Keratinocyte (primary cell): Measurements from ENCODE around the gene TRPM1. TPM values are rescaled to one million over a fixed set of nuclear protein-coding genes. Genes with fewer than 3 reads are reported as not detected.

Source experiments
- DNase-seq: peaks from one replicate; pipeline ENCODE4 v3.0.0-alpha.2; 2011; ENCODE audit warnings: low read depth, missing footprints, low spot score
- FAIRE-seq: peaks from 2 replicates; lab custom pipeline; 2011; peaks lifted over from hg19 to GRCh38; lab: Jason Lieb, UNC
- H2AFZ ChIP-seq: 2 replicates; pipeline ENCODE4 v1.6.0; 2012; ENCODE audit warnings: low read length, control low read depth, inconsistent platforms; ENCODE audit not compliant: control insufficient read depth
- H3K27ac ChIP-seq: 2 replicates; pipeline ENCODE4 v1.5.1; 2011; ENCODE audit warnings: low read length; ENCODE audit not compliant: control insufficient read depth, insufficient read depth
- H3K27me3 ChIP-seq: 3 replicates; pipeline ENCODE4 v1.6.0; 2011; ENCODE audit warnings: low read length; ENCODE audit not compliant: control insufficient read depth, insufficient read depth; ENCODE audit errors: extremely low read depth
- H3K36me3 ChIP-seq, 2 experiments: 2 replicates in 1 of 2; 3 replicates in 1 of 2; pipeline ENCODE4 v1.5.1; 2011; ENCODE audit warnings: low read length in 2 of 2, mild to moderate bottlenecking in 1 of 2; ENCODE audit not compliant: control insufficient read depth in 2 of 2, insufficient read depth in 2 of 2; ENCODE audit errors: extremely low read depth in 1 of 2
- H3K4me1 ChIP-seq: 3 replicates; pipeline ENCODE4 v1.5.1; 2011; ENCODE audit warnings: low read length; ENCODE audit not compliant: control insufficient read depth, insufficient read depth; ENCODE audit errors: extremely low read depth
- H3K4me2 ChIP-seq: 3 replicates; pipeline ENCODE4 v1.6.0; 2011; ENCODE audit warnings: low read depth, low read length; ENCODE audit not compliant: control insufficient read depth, insufficient read depth; ENCODE audit errors: extremely low read depth
- H3K4me3 ChIP-seq, 3 experiments: fragments of 200-600 bp in 1 of 3; sonication (generic) in 1 of 3; 2 replicates in 2 of 3; 3 replicates in 1 of 3; pipeline ENCODE4 v1.5.1; 2011 to 2016; ENCODE audit warnings: low read length in 3 of 3, mild to moderate bottlenecking in 3 of 3, control low read depth in 2 of 3, inconsistent platforms in 1 of 3, low read depth in 1 of 3, mixed read lengths in 1 of 3, mixed run types in 1 of 3, moderate library complexity in 1 of 3; ENCODE audit not compliant: control insufficient read depth in 2 of 3, insufficient read depth in 2 of 3; ENCODE audit errors: extremely low read depth in 1 of 3
- H3K79me2 ChIP-seq: 2 replicates; pipeline ENCODE4 v1.6.0; 2012; ENCODE audit warnings: low read length; ENCODE audit not compliant: control insufficient read depth, insufficient read depth
- H3K9ac ChIP-seq: 3 replicates; pipeline ENCODE4 v1.6.0; 2011; ENCODE audit warnings: low read length; ENCODE audit not compliant: control insufficient read depth, insufficient read depth; ENCODE audit errors: extremely low read depth
- H3K9me1 ChIP-seq: 3 replicates; pipeline ENCODE4 v1.6.0; 2011; ENCODE audit warnings: low read length; ENCODE audit not compliant: control insufficient read depth, insufficient read depth; ENCODE audit errors: extremely low read depth
- H3K9me3 ChIP-seq: 2 replicates; pipeline ENCODE4 v1.5.1; 2012; ENCODE audit warnings: low read depth, low read length; ENCODE audit not compliant: control insufficient read depth
- H4K20me1 ChIP-seq: 3 replicates; pipeline ENCODE4 v1.6.0; 2011; ENCODE audit warnings: low read length; ENCODE audit not compliant: control insufficient read depth, insufficient read depth; ENCODE audit errors: extremely low read depth
- CTCF ChIP-seq, 3 experiments: IDR thresholded peaks in 1 of 3; conservative IDR thresholded peaks in 1 of 3; optimal IDR thresholded peaks in 1 of 3; 2 replicates in 2 of 3; 3 replicates in 1 of 3; pipeline versions ENCODE3 to v1.5.1; 2011; ENCODE audit warnings: low read length in 3 of 3, mild to moderate bottlenecking in 3 of 3, moderate library complexity in 2 of 3, control low read depth in 1 of 3, inconsistent platforms in 1 of 3; ENCODE audit not compliant: insufficient read depth in 2 of 3; ENCODE audit errors: extremely low read depth in 1 of 3
- EZH2 ChIP-seq: IDR thresholded peaks from one replicate; pipeline ENCODE4 v1.6.1; 2012; ENCODE audit warnings: inconsistent platforms, mild to moderate bottlenecking, low read length, moderate library complexity
- dilution Hi-C: fragments of 300-500 bp; cut with MboI; formaldehyde crosslinking; loops from one replicate; pipeline ENCODE4 v1.7.0; 2020; ENCODE audit warnings: low sequenced_read_pairs; ENCODE audit not compliant: extremely low pct_ligation_motif_present
- polyA plus RNA-seq, 5 experiments: library from polyadenylated mRNA; depleted of rRNA in 3 of 5; stranded (reverse) in 3 of 5; stranded (forward) in 1 of 5; unstranded in 1 of 5; fragments of >200 nt; gene quantifications; 1 replicate in 1 of 5; 2 replicates in 3 of 5; 3 replicates in 1 of 5; pipeline versions ENCODE4 v1.2.1 to v1.2.3, GENCODE V29; 2011 to 2012; ENCODE audit warnings: missing spikeins in 2 of 5, low read depth in 1 of 5, low replicate concordance in 1 of 5

Gene TRPM1
- polyA plus RNA-seq, 1 donor (not counting 4 experiments of a cell fraction or from before 2014, with no cell fraction given): 0.17 TPM

- no peaks in the 10 kb centered on the region for H3K4me1 ChIP-seq
- H4K20me1 ChIP-seq: no peaks in the 10 kb centered on the region
- no peaks in the 10 kb centered on the region for H3K79me2 ChIP-seq
- no peaks in the 10 kb centered on the region for H3K36me3 ChIP-seq
- no peaks in the 10 kb centered on the region for H3K9me1 ChIP-seq
- H3K9me3 ChIP-seq: no peaks in the 10 kb centered on the region
- H3K9ac ChIP-seq: no peak overlapping the region
- H3K4me3 ChIP-seq: no peak overlapping the region
- H3K27me3 ChIP-seq: no peaks in the 10 kb centered on the region
- dilution Hi-C loops: no loop called here
- no peak overlapping the region for H3K4me2 ChIP-seq
- TF ChIP-seq EZH2 (no peak), CTCF (optimal IDR thresholded peaks at IDR 0.05 in 1 of 3, IDR thresholded peaks at IDR 0.05 in 1 of 3, conservative IDR thresholded peaks at IDR 0.05 in 1 of 3; ENCODE audit: extremely low read depth in 1 of 3, insufficient read depth in 2 of 3, low read length in 3 of 3) (no peak)
- no peak for FAIRE-seq
- H2AFZ ChIP-seq: no peak overlapping the region
- H3K27ac ChIP-seq: no peak overlapping the region
- DNase-seq: no peak
Measured at GRCh38 chr15:31096563-31096962, 5.0 kb downstream of the TRPM1 start.

GRCh38 chr15:31091481-31091880 lies 10.0 kb downstream of the TRPM1 start:
- H3K4me2 ChIP-seq: no peak overlapping the region
- no peaks in the 10 kb centered on the region for H3K9me3 ChIP-seq
- H3K27me3 ChIP-seq: no peaks in the 10 kb centered on the region
- H4K20me1 ChIP-seq: no peaks in the 10 kb centered on the region
- dilution Hi-C loops: no loop called here
- FAIRE-seq: no peak
- DNase-seq: no peak
- no peaks in the 10 kb centered on the region for H3K79me2 ChIP-seq
- TF ChIP-seq EZH2 (no peak), CTCF (optimal IDR thresholded peaks at IDR 0.05 in 1 of 3, IDR thresholded peaks at IDR 0.05 in 1 of 3, conservative IDR thresholded peaks at IDR 0.05 in 1 of 3; ENCODE audit: extremely low read depth in 1 of 3, insufficient read depth in 2 of 3, low read length in 3 of 3) (no peak)
- H3K27ac ChIP-seq: no peak overlapping the region
- no peak overlapping the region for H3K4me3 ChIP-seq
- no peaks in the 10 kb centered on the region for H3K9me1 ChIP-seq
- H3K4me1 ChIP-seq: no peaks in the 10 kb centered on the region
- no peak overlapping the region for H2AFZ ChIP-seq
- no peaks in the 10 kb centered on the region for H3K36me3 ChIP-seq
- no peak overlapping the region for H3K9ac ChIP-seq
